GM18867 (cell line): ENCODE data around the gene ELMO1.

ENCODE experiments used
- ATAC-seq: cut with Tn5 transposase; IDR thresholded peaks from one replicate; pipeline ENCODE4 v1.9.1; 2021; ENCODE audit warnings: mild to moderate bottlenecking, moderate library complexity; ENCODE audit not compliant: unreplicated experiment

ELMO1 gene

DNA sequence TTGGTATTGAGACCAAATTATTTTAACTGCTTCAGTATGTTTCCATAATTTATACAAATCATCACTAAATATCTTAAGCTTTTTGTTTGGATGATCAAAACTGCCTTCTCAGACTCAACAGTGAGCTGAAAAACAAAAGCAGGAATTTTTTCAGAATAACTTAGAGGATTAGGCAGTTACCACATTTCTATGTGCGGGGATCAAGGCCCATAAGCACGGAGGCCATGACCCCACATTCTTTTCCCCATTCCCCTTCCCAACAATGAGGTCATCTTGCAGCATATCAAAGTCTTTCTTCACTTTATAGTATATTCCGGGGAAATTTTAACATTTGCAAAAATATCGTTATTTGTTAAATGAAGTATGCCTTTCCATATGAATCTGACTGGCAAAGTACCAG, 125.8 kb downstream of the ELMO1 start:
- ATAC-seq, result no peak

DNA sequence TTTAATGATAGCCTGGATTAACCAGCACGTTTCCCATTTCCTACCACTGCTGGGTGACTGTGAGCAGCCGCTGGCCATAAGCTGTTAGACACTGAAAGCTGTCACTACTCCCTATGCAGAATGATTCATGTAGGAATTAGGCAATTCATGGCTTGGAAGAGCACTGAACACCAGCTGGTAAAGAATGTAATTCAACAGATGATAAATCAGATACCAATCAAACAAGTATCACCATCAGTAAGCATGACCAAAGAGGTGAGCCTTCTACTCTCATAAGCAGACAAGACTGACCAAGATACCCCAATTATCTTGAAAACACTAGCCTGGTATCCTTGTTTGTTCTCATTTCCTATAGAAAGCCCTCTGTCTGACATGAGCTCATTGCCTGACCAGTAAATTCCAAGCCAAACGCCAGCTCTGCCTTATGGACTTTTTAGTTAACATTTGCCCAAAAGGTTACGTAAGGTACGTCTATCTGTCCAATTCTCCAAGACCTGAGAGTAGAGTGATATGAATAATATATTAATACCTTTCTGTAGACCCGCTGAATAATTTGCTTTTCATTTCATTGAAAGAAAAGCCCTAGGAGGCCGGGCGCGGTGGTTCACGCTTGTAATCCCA, 127.7 kb downstream of the ELMO1 start:
- no peak for ATAC-seq

DNA sequence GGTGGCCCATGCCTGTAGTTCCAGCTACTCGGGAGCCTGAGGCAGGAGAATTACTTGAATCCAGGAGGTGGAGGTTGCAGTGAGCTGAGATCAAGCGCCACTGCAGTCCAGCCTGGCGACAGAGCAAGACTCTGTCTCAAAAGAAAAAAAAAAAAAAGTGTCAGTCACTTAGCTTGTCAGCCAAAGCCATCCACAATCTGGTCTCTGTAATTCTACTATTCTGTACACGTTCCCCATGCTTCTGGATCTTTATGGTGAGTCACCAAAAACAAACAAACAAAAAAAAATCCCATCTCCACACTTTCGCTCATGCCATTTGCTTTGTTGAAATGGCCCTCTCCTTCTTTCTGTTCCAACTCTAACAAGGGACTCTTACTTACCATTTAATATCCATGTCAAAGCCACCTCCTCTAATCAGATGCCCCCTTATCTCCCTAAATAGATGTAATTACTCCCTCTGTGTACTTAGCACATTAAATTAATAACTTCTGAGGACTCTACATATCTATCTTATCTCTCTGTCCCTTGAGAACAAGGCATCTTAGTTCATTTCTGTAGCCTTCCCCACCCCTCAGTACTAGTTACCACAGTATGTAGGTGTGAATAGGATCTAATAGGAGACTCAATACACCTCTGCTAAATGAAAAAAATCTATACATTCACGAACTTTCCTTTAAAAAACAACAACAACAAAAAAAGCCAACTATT, 128.4 kb downstream of the ELMO1 start:
- ATAC-seq, result no peak

DNA sequence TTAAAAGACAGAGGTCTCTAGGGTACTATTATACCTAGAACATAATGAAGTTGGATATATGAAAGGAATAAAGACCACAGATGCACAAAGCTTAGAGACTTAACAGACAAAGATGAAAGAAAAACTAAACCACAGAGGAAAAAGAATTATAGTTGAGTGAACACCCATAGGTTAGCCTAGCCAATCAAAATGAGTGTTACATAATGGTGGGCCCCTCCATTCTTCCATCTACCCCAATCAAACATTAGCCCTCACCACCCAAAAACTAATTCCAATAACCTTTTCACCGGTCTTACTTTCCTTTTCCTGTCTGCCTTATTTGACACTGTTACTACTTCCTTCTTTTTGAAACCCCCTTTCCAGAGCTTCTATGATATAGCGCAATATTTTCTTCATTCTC, 130.1 kb downstream of the ELMO1 start:
- no peak for ATAC-seq

DNA sequence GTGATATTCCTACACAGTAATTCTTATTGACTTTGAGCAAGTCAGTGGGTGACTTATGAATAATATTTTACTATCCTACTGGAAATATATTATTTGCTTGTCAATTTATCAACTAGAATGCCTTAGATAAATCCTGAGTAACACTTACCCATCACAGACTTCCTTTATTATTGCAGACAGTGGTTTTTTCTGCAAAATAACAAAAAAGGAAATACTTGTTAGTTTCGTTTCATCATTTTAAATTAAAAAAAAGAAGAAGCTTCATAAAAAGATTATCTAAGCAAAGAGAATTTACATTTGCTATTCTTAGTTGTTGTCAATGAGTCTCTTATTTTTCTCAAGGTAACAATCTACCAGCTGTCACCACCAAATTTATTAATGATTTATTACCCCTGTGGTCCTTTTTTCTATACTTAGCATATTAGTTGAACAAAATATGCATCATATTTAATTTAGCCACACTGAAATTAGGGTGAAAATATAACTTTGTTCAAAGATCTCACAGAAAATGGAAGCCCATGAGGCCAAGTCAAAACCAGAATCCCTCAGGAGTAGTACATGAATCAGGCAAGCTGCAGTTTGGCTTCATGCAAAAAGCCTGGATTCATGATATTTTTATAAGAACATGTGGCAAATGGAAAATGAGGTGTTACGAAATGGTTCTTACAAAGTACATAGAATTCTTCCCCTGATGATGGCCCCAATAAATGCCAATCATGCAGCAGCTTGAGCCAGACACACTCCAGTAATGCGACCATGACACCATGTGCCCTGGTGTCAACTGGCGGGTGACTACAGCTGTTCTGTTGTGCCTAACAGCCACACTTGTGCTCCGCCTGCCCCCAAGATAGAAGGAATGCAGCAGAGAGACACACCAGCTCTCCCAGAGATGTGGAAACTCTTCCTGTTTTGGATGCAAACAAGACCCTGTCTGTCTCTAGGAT, 132.6 kb downstream of the ELMO1 start:
- no peak for ATAC-seq

DNA sequence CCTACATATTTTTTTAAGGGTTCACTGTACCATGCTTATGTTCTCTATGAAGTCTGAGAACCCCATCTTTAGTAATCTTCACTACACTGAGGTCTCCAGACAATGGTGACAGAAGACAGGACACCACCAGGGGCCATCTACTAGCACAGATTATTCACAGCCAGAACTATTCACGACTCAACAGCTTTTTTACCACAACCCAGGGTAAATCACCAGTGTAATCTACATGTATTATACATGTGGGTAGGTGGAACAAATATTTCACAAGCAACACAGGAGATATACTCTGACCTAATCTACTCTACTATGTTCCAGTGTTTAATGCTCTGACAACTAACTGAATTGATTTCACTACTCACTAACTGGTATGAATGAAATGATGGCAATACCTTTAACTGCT, 136.1 kb downstream of the ELMO1 start:
- ATAC-seq, result no peak

DNA sequence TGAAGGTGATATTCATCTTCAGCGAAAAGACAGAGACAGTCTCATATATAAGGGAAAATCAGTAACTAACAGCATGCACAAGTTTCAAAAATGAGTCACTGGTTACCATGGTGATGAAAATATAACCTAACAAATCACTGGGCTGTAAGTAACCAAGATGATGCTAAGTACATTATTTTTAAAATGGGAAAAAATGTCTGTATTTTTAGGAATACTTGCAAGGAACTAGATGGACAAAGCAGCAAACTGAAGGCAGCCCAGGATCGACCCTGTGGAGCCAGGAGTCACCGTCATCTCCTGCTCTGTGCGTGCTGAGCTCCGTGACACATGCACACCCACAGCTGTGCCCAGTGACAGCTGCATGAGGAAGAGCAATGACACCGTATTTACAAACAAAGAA, 137.3 kb downstream of the ELMO1 start:
- no peak for ATAC-seq

DNA sequence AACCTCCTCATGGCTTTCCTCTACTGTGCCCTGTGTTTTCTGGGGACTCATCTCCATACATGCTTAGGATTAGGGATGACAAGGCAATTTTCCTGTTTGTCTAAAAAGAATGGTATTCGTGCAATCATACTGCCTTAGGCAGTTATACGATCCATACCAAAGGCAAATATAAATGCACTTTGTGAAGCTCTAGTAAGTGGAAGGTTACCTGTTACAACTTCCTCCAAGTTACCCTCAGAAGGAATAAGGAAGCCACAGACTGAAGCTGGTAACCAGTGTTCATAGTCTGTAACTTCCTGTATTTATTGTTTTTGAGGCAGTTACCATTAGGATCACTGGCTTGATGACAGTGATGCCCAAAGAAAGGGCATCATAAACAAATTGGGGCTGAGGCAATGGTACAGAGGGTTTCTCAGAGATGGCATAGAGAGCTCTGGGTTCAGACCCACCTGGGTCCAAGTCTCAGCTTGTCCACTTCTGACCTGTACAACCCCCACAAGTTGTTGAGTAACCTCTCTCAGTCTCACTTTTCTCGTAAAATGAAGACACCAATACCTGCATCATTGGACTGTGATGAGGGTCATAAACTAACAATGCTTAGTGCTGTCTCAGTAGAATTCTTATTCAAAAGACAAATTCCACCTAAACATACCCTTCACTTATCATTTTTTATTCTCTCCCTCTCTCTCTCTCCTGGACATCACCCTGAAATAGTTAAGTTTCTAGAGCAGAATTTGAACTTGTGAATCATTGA, 138.2 kb downstream of the ELMO1 start:
- ATAC-seq, result no peak

DNA sequence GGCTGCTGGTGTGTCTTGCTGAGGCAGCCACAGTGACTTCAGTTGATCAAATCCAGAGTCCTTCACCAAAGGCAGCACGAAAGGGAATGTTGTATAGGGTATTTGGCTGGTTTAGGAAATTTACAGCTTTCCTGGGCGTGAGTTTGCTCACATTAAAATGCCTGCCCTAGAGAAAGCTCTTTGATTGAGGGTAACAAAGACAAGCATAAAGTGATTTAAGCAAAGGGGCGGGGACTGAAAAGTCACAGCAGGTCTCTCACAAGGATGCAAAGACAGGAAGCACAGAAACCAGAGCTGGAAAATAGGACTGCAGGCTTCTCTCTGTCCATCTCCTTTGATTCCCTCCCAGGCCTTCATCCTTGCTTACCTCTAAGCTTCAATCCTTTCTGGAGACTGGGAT, 139.2 kb downstream of the ELMO1 start:
- ATAC-seq, result no peak

DNA sequence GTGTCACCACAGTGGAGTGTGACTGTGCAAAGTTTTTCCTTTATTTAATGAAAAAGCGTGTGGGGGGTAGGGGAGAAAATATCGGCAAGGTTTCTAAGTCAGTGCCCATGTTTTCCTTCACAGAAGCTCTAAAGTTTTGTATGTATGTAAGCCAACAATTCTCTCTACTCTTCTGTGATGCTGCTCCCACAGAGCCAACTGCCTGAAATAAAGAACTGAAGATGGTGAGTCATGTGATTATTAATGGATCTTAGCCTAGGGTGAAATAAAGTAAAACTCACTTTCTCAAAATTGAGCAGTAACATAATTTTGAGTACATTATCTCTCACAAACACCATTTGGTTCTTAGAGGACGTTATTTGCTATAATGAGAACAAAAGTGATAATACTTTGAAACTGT, 143.7 kb downstream of the ELMO1 start:
- ATAC-seq, result no peak

DNA sequence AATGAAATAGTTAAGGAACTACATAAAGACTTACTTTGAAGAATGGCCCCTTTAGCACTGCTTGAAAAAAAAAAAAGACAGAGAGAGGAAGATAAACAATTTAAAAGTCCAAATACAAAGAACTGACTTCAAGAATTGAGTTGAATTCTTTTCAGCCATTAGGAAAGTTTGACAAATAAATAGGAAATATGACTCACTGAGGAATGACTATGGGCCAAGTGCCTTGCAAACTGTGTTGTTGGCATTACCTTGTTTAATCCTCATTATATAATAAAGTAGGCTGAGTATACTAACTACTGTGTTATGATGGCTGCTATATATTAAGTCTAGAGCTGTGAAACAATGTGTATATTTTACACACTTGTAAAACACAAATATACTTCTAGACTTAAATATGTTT, 151.1 kb downstream of the ELMO1 start:
- no peak for ATAC-seq

DNA sequence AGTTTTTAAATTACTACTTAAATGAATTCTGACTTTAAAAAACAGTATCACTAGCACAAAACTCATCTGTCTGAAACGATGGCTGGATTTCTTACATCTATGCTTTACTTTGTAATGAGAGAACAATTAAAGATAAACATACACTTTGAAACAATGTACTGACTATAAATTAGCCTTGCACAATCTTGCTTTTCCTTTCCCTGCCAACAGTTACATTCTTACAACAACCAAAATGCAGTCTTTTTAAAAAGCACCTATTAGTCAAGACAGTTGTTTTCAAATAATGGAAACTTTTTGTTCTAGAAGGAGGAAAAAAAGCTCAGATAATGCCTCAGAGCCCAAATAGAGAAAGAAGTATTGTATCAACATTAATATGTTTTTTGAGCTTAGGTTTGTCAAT, 153.3 kb downstream of the ELMO1 start:
- no peak for ATAC-seq

DNA sequence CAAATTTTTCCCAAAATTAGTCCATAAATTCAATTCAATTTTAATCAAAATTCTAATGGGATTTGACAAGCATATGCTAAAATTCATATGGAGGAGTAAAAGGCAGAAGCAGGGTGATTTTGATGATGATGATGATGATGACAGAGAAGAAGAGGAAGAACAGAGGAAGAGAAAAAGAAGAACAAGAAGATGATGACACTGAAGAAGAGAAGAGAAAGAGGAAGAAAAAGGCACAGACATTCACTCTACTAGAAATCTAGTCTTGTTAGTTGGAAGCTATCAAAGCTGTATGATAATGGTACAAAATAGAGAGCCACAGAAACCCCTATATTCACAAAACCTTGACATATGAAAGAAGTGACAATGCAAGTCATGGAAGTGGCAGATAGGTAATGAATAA, 157.9 kb downstream of the ELMO1 start:
- no peak for ATAC-seq

DNA sequence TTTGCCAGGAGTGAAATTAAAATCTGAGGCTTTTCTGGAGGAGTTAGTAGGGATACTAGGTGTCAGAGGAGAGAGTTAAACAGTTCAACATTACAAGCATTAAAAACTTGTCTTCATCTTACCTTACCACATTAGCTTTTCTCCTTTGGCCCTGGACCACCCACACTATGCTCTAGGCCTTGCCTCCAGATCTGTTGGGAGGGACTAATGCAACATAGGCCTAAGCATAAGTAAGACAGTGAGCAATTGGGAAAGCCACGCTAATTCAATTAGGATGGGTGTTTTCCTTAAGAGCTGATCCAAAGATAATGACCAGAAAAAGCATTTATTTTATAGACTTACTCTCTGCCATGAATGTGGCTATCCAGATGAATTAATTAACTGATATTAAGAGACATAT, 158.9 kb downstream of the ELMO1 start:
- ATAC-seq, result no peak

DNA sequence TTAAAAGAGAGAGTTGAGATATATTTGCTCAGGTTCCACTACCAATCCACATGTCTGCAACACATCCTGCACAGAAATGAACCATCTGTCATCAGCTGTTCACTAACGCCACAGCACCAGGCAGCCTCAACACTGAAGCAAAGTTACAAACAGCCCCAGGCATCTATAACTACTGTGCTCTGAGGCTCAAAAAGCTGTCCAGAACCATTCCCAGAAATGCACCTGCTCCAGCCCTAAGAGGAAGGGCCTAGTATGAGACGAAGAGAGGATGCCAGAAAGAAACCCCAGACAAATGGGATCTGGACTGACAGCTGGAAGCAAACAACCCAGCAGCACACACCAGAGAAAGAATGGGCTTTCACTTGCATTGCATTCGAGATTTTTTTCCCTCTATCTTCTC, 159.3 kb downstream of the ELMO1 start:
- no peak for ATAC-seq

DNA sequence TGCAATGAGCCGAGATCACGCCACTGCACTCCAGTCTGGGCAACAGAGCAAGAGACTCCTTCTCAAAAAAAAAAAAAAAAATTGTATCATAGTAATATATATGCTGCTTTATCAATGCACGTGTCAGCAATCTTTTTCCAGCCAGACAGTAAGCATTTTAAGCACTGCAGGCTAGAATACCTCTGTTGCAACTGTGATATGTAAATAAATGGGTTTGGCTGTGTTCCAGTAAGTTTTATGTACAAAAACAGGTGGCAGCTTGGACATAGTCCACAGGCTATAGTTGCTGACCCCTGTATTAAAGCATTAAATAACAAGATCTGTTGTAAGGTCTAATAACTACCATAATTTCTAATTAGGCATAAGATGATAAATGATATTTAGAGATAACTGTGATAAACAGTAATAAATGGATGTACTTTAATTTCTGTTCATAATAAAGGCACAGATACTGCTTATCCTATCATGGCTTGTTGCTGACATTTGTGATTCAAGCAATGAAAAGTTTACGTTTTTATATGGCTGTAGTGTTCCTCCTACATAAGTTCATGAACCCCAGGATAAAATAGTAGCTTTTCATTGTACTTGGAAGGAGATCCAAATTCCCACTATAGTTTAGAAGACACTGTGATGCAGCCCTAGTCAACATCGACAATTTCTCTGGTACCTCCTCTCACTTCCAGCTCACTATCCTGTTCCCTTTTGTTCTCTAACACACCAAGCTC, 161.4 kb downstream of the ELMO1 start:
- peak; percentile 70 for ATAC-seq

DNA sequence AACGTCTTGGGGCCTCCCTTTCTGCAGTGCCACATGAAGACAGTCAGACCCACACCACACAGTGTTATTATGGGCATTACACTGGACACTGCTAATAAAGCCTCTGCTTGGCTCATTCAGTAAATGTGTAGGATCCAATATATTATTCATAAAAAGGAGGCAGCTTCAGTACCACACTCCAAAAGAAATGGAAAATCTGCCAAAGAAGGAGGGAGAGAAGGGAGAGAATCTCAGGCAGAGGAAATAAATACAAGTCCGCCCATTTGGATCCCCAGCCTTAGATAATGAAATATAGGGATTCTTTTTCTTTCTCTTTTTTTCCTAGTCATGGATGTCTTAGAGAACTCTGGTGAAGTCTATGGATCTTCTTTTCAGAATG, 162.2 kb downstream of the ELMO1 start:
- no peak for ATAC-seq

DNA sequence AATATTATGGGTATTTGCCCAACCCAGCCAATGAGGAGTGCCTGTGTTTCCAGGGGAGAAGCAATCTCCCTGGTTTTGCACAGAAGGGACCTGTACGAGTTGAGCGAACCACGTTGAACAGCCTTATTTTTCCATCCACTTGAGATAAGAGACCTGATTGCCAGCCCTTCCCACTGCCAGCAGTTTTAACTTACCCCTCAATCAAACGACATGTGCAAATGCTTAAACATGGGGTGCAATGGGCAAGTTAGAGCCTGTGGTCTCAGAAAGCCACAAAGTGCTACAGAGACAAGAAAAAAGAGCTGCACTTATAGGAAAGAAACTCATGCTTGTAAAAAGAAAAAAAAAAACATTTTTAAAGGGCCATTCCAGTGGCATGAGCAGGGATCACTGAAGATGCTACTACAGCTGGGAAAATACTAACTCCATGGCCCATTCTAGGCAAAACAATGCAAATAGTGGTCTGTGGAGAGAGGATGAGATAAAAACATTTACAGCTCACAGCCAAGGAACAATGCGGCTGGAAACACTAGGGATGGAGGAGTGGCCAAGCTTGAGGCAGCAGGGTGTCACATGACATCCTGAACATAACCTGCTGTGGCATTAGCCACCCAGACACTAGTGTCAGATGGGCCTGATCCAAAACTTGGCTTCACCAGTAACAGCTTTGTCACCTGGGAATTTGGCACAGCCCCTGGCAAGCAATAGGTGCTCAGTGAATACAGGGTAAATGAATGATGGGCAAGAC, 162.8 kb downstream of the ELMO1 start:
- no peak for ATAC-seq

DNA sequence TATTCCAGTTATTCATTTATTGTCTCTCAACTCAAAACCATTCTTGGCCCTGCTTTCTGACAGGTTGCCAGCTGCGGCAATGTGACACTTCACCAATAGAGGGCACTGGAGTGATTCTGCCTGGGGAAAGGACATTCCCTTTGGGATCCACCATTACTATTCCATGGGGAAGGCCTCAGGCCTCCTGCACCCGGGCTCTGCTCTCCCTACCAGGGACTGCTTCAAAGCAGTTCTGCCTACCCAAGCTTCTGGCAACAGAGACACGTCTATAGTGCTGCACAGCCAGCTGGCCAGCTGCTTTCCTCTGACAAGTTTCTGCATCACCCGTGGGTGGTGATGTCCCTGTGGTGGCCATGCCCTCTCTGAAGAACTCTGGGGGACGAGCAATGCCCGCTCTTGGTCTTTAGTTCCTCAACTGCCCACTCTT, 163.8 kb downstream of the ELMO1 start:
- ATAC-seq, result no peak

DNA sequence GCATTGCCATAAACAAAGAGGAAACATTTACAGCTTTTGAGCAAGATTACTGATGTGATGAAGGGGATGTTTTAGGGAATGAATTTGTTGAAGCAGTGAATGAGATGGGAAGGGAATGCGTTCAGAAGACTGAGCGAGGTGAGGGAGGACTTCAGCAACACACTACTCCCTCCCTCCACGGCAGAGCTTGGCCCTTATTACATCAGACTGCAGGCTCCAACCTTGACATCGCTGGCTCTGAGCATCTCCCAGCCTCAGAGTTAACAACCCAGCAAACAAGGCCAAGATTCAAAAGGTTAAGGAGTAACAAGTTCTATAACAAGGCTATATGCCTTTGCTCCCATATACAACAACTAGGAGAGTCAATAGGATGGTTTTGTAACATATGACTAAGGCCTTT, 164.4 kb downstream of the ELMO1 start:
- ATAC-seq, result no peak
